ENCODE results near the gene CKAP5.

GRCh38 chr11:46743043-46743442, 103.0 kb downstream of the CKAP5 start:
- no peak for TF ChIP-seq CTCF (IDR thresholded peaks at IDR 0.05)
- no peak for TF ChIP-seq EZH2 (IDR thresholded peaks at IDR 0.05)

All from neural progenitor cell (in vitro differentiated cells).